ENCODE data around the gene CFAP61. TPM values are rescaled to one million over a fixed set of nuclear protein-coding genes. Genes with fewer than 3 reads are reported as not detected.

Gene CFAP61
- total and polyA plus RNA-seq, 3 experiments from 2014 or later = not detected

DNA sequence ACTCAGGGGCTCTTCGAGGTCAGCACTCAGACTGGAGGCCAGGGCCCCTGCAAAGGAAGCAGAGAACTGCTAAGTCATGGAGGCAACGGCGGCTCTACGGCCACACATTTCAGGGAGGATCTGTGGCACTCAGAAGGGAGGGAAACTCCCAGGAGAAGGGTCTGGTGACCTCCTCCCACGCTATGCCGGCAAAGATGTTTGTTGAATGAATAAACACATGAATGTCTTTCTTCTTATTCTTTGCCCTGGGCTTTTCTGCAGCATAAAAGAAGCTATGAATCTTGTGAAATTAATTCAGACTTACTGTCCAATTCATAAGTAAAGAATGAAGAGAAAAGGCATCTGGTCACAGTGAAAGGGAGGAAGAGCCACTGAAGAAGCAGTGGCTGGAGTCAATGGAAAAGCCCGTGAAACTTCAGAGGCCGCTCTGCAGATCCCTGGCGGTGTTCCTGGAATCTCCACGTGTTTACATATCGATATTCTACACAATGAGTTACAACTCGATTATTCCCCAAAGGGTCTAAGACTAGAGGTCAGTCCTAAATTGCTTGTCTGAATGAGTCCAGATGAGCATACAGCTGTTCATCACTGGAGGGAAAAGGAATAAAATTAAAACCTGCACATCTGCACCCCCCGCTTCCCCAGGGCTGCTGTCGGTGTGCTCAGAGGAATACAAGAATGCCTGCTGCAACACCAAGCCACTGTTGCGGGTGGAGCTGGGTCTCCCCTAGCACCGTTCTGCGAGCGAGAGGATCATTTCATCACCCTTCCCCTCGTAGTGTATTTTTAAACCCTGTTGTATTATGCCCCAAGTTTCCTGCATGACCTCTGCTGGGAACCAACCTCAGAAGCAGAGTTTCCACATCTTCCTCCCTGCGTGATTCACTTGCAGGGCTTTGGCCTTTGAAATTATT is 341.1 kb downstream of the CFAP61 start:
- no peak for DNase-seq
- peaks cover 0 to 1% of the 10 kb centered on the region in 2 donors for H3K27me3 Mint-ChIP-seq
- no peaks in the 10 kb centered on the region for H3K4me1 ChIP-seq (ENCODE audit: insufficient read depth, low read length)
- H3K4me3 ChIP-seq (ENCODE audit: low read length) = no peak overlapping the region
- no peak overlapping the region for H3K4me3 Mint-ChIP-seq
- H3K27ac ChIP-seq (ENCODE audit: low read depth, low read length) = no peak overlapping the region
- no peaks in the 10 kb centered on the region for H3K36me3 ChIP-seq (ENCODE audit: insufficient read depth, low read length)
- ChIA-PET POLR2A (no interaction called here), CTCF (no interaction called here)
- H3K36me3 Mint-ChIP-seq = peaks cover 0 to 54% (median 17%) of the 10 kb centered on the region in 3 donors
- peak overlapping the region in 3 of 8 donors; percentile 32 to 54 (median 47) for H3K27ac Mint-ChIP-seq
- no peaks in the 10 kb centered on the region for H3K9me3 ChIP-seq (ENCODE audit: low read length)
- no peaks in the 10 kb centered on the region for H3K27me3 ChIP-seq (ENCODE audit: insufficient read depth, low read length, poor library complexity, severe bottlenecking)
- H3K4me1 Mint-ChIP-seq = no peaks in the 10 kb centered on the region
- H3K9me3 Mint-ChIP-seq = no peaks in the 10 kb centered on the region

DNA sequence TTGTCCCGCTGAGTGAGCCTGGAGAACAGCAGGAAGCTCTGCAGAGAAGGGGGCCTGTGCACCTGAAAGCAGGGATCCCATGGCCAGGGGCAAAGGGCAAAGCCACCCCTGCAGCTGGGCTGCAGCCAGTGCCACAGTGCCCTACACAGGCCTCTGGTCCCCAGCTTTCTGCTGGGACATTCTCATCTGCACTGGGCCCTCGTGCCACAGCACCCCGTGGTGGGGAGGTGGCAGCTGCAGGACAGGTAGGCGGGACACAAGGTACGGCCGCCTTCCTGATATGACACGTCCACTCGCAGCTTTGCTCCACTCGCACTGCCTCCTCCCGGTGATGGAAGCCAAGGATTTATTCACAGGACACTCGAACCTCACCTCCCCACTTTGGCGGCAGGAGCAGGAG is 342.8 kb downstream of the CFAP61 start:
- H3K4me3 ChIP-seq (ENCODE audit: low read length) = no peak overlapping the region
- CTCF ChIA-PET = no interaction called here
- POLR2A ChIA-PET = no interaction called here
- Mint-ChIP-seq H3K36me3 (peaks cover 0 to 59% (median 21%) of the 10 kb centered on the region in 3 donors), H3K27me3 (peaks cover 0 to 1% of the 10 kb centered on the region in 2 donors), H3K27ac (peak overlapping the region in 1 of 8 donors; percentile 50), H3K4me3 (no peak overlapping the region), H3K4me1 (no peaks in the 10 kb centered on the region), H3K9me3 (no peaks in the 10 kb centered on the region)
- DNase-seq = no peak
- H3K36me3 ChIP-seq (ENCODE audit: insufficient read depth, low read length) = no peaks in the 10 kb centered on the region
- no peaks in the 10 kb centered on the region for H3K27me3 ChIP-seq (ENCODE audit: insufficient read depth, low read length, poor library complexity, severe bottlenecking)
- H3K4me1 ChIP-seq (ENCODE audit: insufficient read depth, low read length) = no peaks in the 10 kb centered on the region
- H3K27ac ChIP-seq (ENCODE audit: low read depth, low read length) = no peak overlapping the region
- H3K9me3 ChIP-seq (ENCODE audit: low read length) = no peaks in the 10 kb centered on the region

DNA sequence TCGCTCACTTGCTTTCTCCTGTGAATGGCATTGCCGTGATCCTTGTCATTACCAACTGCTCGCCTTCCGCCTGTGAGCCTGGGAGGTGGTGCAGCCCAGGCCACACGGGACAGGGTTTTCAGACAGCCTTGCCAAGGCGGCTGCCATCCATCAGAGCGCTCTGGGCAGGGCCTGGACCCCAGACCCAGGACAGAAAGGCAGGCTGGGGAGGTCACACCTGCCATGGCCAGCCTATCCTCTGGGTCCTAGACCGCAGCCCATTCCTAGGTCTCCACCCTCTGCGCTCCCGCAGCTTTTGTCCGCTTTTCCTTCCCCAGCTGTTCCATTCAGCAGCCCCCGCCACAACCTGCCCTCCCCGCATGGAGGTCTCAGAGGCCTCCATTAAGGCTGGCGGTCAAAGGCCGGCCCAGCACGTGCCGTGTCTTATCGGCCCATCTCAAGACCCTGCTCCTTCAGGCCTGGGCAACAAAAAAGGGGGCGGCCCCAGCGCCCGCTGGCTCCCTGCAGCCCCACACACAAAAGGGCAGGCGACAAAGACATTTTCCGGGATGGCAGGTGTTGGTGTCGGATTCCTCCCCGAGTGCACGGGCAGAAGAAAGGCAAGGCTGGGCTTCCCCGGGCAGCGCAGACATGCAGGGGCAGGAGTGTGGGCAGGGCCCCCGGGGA is 343.7 kb downstream of the CFAP61 start:
- Mint-ChIP-seq H3K4me1 (no peaks in the 10 kb centered on the region), H3K9me3 (no peaks in the 10 kb centered on the region), H3K36me3 (peaks cover 0 to 64% (median 18%) of the 10 kb centered on the region in 3 donors), H3K27ac (no peak overlapping the region), H3K4me3 (no peak overlapping the region), H3K27me3 (no peaks in the 10 kb centered on the region)
- ChIA-PET POLR2A (no interaction called here), CTCF (no interaction called here)
- Histone ChIP-seq H3K9me3 (ENCODE audit: low read length) (no peaks in the 10 kb centered on the region), H3K27me3 (ENCODE audit: insufficient read depth, low read length, poor library complexity, severe bottlenecking) (no peaks in the 10 kb centered on the region), H3K36me3 (ENCODE audit: insufficient read depth, low read length) (no peaks in the 10 kb centered on the region), H3K4me3 (ENCODE audit: low read length) (no peak overlapping the region), H3K27ac (ENCODE audit: low read depth, low read length) (no peak overlapping the region), H3K4me1 (ENCODE audit: insufficient read depth, low read length) (no peaks in the 10 kb centered on the region)
- DNase-seq = no peak

DNA sequence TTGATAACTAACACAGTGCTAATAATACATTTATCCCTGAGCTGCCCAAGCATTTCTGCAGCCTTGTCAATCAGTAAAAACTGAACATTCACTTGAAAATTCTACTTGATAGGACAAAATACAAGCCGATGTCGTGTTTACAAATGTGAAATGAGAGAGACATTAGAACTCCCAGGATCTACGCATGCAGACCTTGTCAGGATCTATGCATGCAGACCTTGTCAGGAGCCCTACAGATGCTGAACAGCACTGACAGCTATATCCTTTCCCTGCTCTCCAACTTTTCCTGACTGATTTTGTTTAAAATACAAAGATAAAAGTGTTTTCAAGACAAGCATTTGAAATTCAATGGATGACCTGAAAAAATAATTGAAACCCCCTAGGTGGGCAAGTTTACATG is 344.5 kb downstream of the CFAP61 start:
- Histone ChIP-seq H3K27ac (ENCODE audit: low read depth, low read length) (no peak overlapping the region), H3K9me3 (ENCODE audit: low read length) (no peaks in the 10 kb centered on the region), H3K4me1 (ENCODE audit: insufficient read depth, low read length) (no peaks in the 10 kb centered on the region), H3K27me3 (ENCODE audit: insufficient read depth, low read length, poor library complexity, severe bottlenecking) (no peaks in the 10 kb centered on the region), H3K4me3 (ENCODE audit: low read length) (no peak overlapping the region), H3K36me3 (ENCODE audit: insufficient read depth, low read length) (no peaks in the 10 kb centered on the region)
- H3K9me3 Mint-ChIP-seq = no peaks in the 10 kb centered on the region
- CTCF ChIA-PET = no interaction called here
- no peaks in the 10 kb centered on the region for H3K27me3 Mint-ChIP-seq
- no peak overlapping the region for H3K4me3 Mint-ChIP-seq
- H3K4me1 Mint-ChIP-seq = no peaks in the 10 kb centered on the region
- DNase-seq = no peak
- H3K27ac Mint-ChIP-seq = no peak overlapping the region
- POLR2A ChIA-PET = no interaction called here
- peaks cover 0 to 60% (median 17%) of the 10 kb centered on the region in 3 donors for H3K36me3 Mint-ChIP-seq

DNA sequence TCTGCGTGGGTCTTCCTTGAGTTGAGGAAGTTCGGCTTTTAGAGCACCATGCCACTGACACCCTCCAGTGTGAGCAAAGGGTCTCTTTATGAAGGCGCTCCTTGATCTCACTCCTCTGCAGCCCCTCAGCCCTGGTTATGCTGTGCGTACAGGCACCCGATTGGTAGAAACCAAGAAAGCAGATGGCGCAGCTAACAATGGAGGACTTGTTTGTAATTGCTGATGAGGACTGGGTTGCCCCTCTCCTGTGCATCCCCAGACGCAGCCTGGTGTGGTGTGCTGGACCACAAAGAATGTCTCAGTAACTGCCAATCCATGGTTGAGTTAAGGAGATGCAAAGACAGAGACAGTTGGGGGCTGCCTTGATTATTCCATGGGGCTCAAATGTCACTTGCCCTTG is 345.8 kb downstream of the CFAP61 start:
- no peaks in the 10 kb centered on the region for H3K4me1 ChIP-seq (ENCODE audit: insufficient read depth, low read length)
- H3K27ac ChIP-seq (ENCODE audit: low read depth, low read length) = no peak overlapping the region
- Mint-ChIP-seq H3K9me3 (no peaks in the 10 kb centered on the region), H3K4me1 (no peaks in the 10 kb centered on the region), H3K27ac (no peak overlapping the region), H3K4me3 (no peak overlapping the region), H3K36me3 (peaks cover 0 to 56% (median 9%) of the 10 kb centered on the region in 3 donors), H3K27me3 (no peaks in the 10 kb centered on the region)
- no peak overlapping the region for H3K4me3 ChIP-seq (ENCODE audit: low read length)
- DNase-seq = no peak
- H3K27me3 ChIP-seq (ENCODE audit: insufficient read depth, low read length, poor library complexity, severe bottlenecking) = no peaks in the 10 kb centered on the region
- H3K36me3 ChIP-seq (ENCODE audit: insufficient read depth, low read length) = no peaks in the 10 kb centered on the region
- H3K9me3 ChIP-seq (ENCODE audit: low read length) = no peaks in the 10 kb centered on the region
- ChIA-PET POLR2A (no interaction called here), CTCF (no interaction called here)

DNA sequence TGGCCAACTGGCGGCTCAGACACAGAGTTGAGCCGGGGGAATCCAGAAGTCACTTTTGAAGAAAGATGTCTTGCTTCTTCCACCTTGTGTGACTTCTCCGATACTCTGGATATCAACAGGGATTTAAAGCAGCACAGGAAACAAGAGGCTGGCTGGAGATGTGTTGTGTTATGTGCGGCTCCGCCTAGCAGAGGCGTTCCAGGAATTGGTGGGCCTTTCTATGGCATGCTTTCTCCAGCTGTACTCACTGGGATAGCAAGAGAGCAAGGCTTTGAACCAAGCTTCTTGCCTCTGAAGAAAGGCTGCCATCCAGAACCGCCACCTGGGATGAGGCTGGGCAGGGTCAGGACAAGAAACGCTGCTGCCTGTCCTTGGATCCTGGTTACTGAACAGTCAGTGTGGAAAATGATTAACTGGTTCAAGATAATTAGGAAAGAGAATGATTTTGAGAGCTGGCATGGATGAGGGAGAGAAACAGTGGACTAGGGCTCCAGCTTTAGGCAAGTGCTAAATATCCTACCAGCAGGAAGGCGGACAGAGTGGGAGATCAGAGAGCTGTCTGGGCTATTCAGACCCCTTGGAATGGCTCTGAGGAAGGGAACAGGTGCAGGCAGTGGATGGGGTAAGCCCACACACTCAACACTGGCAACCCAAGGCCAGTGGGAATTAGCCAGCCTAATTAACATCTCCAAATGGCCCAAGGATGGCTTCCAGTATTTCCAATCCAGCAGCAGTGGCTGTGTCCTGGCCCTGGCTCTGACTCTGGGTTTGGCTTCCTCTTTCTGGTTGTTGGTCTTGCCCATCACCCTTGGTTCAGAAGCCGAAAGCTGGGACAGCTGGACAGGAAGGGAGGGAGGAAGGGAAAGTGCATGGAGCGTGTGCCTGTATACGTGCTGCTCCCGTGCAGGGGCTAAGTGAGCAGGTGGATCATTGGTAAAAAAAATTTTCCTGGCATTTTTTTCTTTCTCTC is 347.5 kb downstream of the CFAP61 start:
- Histone ChIP-seq H3K9me3 (ENCODE audit: low read length) (no peaks in the 10 kb centered on the region), H3K4me3 (ENCODE audit: low read length) (no peak overlapping the region), H3K27me3 (ENCODE audit: insufficient read depth, low read length, poor library complexity, severe bottlenecking) (no peaks in the 10 kb centered on the region), H3K27ac (ENCODE audit: low read depth, low read length) (no peak overlapping the region), H3K4me1 (ENCODE audit: insufficient read depth, low read length) (no peaks in the 10 kb centered on the region), H3K36me3 (ENCODE audit: insufficient read depth, low read length) (no peaks in the 10 kb centered on the region)
- Mint-ChIP-seq H3K27ac (peak overlapping the region in 1 of 8 donors; percentile 75), H3K4me1 (no peaks in the 10 kb centered on the region), H3K27me3 (no peaks in the 10 kb centered on the region), H3K9me3 (no peaks in the 10 kb centered on the region), H3K4me3 (no peak overlapping the region), H3K36me3 (peaks cover 0 to 55% (median 5%) of the 10 kb centered on the region in 3 donors)
- ChIA-PET CTCF (no interaction called here), POLR2A (no interaction called here)
- no peak for DNase-seq

DNA sequence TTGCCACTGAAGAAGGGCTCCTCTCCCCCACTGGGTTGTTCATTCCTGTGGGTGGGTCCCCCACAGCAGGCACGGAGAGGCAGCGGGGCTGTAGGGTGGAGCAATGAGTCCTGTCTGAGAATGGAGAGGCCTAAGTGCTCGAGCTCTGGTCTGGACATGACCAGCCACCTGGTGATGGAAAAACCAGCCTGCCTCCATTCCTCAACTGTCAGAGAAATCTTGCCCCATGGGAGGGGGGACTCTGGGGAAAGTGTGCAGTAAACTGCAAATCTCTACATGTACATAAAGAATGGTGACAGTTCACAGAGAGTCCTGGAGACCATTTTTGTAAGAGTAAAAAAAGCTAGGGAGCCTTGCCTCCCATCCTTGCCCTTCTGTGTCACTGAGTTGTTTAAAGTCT is 349.7 kb downstream of the CFAP61 start:
- H3K4me3 Mint-ChIP-seq = no peak overlapping the region
- Histone ChIP-seq H3K9me3 (ENCODE audit: low read length) (no peaks in the 10 kb centered on the region), H3K4me1 (ENCODE audit: insufficient read depth, low read length) (no peaks in the 10 kb centered on the region), H3K27me3 (ENCODE audit: insufficient read depth, low read length, poor library complexity, severe bottlenecking) (no peaks in the 10 kb centered on the region), H3K36me3 (ENCODE audit: insufficient read depth, low read length) (no peaks in the 10 kb centered on the region), H3K4me3 (ENCODE audit: low read length) (no peak overlapping the region), H3K27ac (ENCODE audit: low read depth, low read length) (no peak overlapping the region)
- DNase-seq = no peak
- ChIA-PET POLR2A (no interaction called here), CTCF (no interaction called here)
- no peaks in the 10 kb centered on the region for H3K27me3 Mint-ChIP-seq
- peaks cover 0 to 49% (median 5%) of the 10 kb centered on the region in 3 donors for H3K36me3 Mint-ChIP-seq
- peak overlapping the region in 1 of 8 donors; percentile 30 for H3K27ac Mint-ChIP-seq
- no peaks in the 10 kb centered on the region for H3K9me3 Mint-ChIP-seq
- no peaks in the 10 kb centered on the region for H3K4me1 Mint-ChIP-seq
